Measurements from ENCODE around the gene LACC1.

Gene LACC1

DNA sequence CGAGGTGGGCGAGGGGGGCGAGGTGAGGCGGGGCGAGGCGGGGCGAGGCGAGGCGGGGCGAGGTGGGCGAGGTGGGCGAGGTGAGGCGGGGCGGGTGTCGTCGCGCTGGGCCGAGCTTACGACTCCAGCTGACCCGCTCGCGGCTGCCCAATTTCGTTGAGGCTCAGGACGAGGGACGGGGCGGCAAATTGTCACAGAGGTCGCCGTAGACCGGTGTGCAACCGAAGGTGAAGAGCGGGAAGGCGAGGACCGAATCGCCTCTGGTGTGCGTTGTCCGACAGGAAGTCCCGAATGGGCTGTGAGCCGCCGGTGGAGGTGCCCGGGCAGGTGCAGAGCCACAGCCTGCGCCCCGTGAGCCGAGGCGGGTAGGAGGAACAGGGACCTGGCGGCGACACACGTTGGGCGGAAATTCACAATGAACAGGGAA, at the start of gene LACC1:
LACC1 (plus strand) TSS at position 150 of the 427 bp plus-strand sequence. CDS start 1,082 bp downstream, outside the sequence.
- DNase-seq: no peak
- no peak for TF ChIP-seq POLR2A (IDR thresholded peaks at IDR 0.05; ENCODE audit: low read length)
- no peak for TF ChIP-seq GATA1 (IDR thresholded peaks at IDR 0.05; ENCODE audit: low read depth, low read length)

DNA sequence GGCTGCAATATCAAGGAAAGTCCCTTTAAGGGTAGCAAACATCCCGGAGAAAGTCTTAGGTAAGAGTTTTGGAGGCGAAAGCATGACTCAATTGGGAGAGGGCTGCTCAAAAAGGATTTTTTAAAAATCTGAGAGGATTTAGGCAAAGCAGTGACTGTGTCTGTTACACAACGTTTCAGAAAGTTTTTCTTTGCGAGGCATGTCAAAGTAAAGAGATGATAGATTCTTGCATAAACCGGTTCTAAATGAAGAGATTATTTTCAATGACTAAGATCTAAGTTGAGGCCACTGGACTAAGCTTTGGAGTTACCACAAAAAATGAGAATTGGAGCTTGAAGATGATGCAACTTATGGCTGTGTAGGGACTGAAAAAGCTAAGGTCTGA, 49.2 kb upstream of the LACC1 start:
- TF ChIP-seq POLR2A (IDR thresholded peaks at IDR 0.05; ENCODE audit: low read length) (no peak), GATA1 (IDR thresholded peaks at IDR 0.05; ENCODE audit: low read depth, low read length) (no peak)
- no peak for DNase-seq

DNA sequence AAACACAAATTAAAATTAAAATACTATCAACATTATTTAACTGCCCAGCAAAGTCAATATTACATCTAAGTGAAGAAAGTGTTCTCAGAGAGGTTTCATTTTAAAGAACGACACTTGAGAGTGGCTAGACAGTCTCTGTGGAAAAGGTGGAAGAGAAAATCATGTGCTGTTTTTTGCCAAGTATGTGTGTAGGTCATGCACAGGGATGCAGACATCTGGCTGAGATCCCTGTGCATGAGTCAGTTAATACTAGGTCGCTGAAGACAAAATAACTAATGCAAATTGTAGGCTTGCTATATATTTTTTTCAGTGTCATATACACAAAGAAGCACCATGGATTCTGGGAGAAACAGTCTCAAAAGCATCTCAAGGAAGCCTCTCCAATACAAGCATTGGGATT, 48.6 kb upstream of the LACC1 start:
- no peak for DNase-seq
- no peak for TF ChIP-seq POLR2A (IDR thresholded peaks at IDR 0.05; ENCODE audit: low read length)
- TF ChIP-seq GATA1 (IDR thresholded peaks at IDR 0.05; ENCODE audit: low read depth, low read length): no peak

DNA sequence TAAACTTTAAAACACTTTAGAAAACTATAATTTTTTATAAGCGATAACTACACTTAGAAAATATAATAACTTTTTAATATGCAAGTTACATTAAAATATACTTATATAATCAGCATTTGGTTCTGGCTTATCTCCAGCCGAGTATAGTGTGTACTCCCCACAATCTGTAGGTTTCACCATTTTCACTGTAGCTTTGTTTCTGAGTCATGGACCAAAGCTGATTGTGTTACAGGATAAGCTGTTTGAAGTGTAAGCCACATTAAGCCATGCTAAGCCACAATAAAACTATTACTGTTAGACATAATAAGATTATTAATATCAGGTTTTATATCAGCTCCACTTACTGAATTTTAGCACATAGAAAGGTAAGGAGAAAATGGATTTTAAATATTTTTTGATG, 44.0 kb upstream of the LACC1 start:
- TF ChIP-seq GATA1 (IDR thresholded peaks at IDR 0.05; ENCODE audit: low read depth, low read length) (no peak), POLR2A (IDR thresholded peaks at IDR 0.05; ENCODE audit: low read length) (no peak)
- peak in 1 of 2 experiments; percentile 2 for DNase-seq

DNA sequence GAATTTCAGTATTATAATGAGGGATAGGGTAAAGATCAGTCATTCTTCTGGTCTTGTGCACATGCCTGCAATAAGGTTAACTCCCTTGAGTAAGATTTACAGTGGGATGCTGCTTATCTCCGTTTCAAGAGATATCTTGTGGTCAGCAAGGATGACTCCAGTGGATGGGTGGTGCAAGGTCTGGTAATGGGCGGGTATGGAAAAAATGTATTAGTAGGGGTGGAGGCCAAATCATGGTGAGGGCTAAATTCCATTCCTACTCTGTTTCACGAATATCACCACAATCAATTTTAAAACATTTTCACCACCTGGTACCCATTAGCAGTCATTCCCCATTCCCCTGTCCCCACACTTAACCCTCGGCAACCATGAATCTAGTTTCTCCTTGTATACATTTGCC, 40.8 kb upstream of the LACC1 start:
- TF ChIP-seq GATA1 (IDR thresholded peaks at IDR 0.05; ENCODE audit: low read depth, low read length) (no peak), POLR2A (IDR thresholded peaks at IDR 0.05; ENCODE audit: low read length) (no peak)
- peak; percentile 20 to 25 for DNase-seq

DNA sequence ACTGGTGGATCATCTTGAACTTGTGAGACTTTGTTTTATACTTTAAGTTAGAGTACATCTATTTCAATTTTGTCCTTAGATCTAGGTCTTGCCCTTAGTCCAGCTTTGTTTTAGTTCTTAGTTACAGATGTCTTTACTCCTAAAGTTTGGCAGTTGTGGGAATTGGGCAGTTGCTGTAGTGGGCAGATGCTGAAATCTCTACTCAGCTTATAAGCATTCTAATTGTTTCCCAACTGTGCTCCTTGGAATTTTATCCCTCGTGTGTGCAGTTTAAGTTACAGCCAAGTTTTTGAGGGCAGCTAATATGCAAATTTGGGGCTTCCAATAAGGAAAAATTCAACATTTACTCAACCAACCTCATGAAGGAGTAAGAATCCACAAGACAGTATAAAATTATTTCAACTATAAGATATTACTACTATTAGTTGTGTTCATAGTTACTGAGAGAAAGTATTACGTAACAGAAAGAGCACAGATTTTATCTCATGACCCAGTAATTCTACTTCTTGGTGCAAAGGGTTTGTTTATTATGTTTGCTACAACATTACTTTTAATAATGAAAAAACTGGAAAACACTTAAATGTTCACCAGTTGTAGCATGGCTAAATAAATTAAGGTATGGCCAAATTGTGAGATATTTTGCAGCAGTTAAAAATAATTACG, 33.1 kb upstream of the LACC1 start:
- DNase-seq: no peak
- TF ChIP-seq GATA1 (IDR thresholded peaks at IDR 0.05; ENCODE audit: low read depth, low read length): no peak
- no peak for TF ChIP-seq POLR2A (IDR thresholded peaks at IDR 0.05; ENCODE audit: low read length)

DNA sequence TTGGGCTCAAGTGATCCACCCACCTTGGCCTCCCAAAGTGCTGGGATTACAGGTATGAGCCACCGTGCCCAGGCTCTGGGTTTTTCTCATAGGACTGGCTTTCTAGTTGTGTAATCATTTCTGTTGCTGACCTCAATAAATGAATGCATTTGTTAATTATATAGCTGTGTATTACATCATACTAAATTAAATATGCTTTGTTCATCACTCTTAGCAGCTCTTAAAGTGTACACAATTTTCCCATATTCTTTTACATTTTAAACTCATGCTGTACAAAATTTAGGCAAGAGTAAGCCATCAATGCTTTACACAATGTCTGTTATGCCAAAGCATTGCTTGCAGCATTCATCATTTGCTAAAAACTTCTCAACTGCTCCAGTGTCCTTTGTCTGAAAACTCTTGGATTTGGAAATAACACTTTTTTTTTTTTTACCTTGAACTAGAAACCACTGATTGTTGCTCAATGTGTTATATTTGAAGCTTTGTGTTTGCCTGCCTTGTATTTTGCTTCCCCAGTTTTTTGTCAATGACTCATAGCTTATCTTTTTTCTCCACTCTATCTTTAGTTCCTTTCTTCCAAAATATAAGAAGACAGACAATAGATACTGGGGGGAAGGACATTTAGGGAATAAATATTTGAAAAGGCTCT, 31.6 kb upstream of the LACC1 start:
- DNase-seq: no peak
- TF ChIP-seq GATA1 (IDR thresholded peaks at IDR 0.05; ENCODE audit: low read depth, low read length) (no peak), POLR2A (IDR thresholded peaks at IDR 0.05; ENCODE audit: low read length) (no peak)

DNA sequence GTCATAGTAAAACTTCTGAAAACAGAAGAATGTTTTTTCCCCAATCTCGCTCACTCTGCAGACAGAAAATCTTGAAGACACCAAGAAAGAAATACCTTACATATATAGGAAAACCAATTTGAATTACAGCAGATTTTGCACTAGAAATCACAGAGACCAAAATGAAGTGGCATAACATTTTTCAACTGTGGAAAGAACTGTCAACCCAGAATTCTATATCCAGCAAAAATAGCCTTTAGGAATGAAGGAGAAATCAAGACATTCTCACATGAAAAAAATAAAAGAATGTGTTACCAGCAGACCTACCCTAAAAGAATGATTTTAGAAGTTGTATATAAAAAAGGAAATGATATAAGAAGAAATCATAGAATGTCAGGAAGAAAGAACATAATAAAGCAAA, 28.8 kb upstream of the LACC1 start:
- DNase-seq: no peak
- no peak for TF ChIP-seq GATA1 (IDR thresholded peaks at IDR 0.05; ENCODE audit: low read depth, low read length)
- TF ChIP-seq POLR2A (IDR thresholded peaks at IDR 0.05; ENCODE audit: low read length): no peak

DNA sequence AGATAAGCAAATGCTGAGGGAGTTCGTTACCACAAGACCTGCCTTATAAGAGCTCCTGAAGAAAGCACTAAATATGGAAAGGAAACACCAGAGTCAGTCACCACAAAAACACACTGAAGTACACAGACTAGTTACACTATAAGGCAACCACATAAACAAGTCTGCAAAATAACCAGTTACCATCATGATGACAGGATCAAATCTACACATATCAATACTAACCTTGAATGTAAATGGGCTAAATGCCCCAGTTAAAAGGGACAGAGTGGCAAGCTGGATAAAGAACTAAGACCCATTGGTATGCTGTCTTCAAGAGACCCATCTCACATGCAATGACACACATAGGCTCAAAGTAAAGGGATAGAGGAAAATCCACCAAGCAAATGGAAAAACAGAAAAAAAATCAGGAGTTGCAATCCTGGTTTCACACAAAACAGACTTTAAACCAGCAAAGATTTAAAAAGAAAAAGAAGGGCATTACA, 26.7 kb upstream of the LACC1 start:
- TF ChIP-seq POLR2A (IDR thresholded peaks at IDR 0.05; ENCODE audit: low read length): no peak
- no peak for TF ChIP-seq GATA1 (IDR thresholded peaks at IDR 0.05; ENCODE audit: low read depth, low read length)
- no peak for DNase-seq

DNA sequence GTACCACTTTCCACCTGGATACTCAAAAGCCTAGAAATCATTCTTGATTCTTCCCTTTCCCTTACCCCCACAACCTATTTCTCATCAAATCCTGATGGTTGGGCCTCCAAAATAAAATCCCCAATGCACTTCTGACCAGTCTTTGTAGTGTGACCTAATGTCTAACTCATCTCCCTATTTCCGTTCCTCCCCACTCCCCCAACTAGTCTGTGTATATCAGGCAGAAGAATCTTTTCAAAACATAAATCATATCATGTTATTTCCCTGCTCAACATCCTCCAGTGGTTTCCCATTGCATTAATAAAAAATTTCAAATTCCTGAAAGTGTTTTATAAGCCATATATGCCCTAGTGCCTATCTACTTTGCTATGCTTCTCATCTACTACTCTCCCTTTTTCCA, 17.8 kb upstream of the LACC1 start:
- TF ChIP-seq GATA1 (IDR thresholded peaks at IDR 0.05; ENCODE audit: low read depth, low read length) (no peak), POLR2A (IDR thresholded peaks at IDR 0.05; ENCODE audit: low read length) (no peak)
- DNase-seq: no peak

DNA sequence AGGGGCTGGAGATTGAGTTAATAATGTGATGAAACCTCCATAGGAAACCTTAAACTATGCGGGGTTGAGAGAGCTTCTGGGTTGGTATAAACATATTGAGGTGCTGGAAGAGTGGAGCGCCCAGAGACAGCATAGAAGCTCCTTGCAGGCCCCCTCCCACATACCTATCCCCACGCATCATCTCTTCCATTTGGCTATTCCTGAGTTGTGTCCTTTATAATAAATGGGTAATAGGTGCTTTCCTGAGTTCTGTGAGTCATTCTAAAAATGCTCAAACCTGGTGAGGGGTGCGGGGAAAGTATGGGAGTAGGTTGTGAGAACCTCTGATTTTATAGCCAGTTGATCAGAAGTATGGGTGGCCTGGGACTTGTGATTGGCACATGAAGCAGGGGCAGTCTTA, 14.8 kb upstream of the LACC1 start:
- TF ChIP-seq POLR2A (IDR thresholded peaks at IDR 0.05; ENCODE audit: low read length) (no peak), GATA1 (IDR thresholded peaks at IDR 0.05; ENCODE audit: low read depth, low read length) (no peak)
- DNase-seq: no peak

DNA sequence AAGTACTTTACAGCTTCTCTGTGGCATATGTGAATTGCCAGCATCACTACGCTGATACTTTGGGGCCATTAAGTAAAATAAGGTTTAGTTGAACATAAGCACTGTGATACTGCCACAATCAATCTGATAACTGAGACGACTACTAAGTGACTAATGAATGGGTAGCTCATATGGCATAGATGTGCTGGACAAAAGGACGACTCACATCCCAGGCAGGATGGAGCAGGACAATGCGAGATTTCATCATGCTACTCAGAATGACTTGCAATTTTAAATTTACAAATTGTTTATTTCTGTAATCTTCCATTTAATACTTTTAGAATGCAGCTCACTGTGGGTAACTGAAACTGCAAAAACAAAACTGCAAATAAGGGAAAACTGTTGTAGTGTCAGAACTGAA, 13.8 kb upstream of the LACC1 start:
- DNase-seq: no peak
- TF ChIP-seq GATA1 (IDR thresholded peaks at IDR 0.05; ENCODE audit: low read depth, low read length): no peak
- no peak for TF ChIP-seq POLR2A (IDR thresholded peaks at IDR 0.05; ENCODE audit: low read length)

DNA sequence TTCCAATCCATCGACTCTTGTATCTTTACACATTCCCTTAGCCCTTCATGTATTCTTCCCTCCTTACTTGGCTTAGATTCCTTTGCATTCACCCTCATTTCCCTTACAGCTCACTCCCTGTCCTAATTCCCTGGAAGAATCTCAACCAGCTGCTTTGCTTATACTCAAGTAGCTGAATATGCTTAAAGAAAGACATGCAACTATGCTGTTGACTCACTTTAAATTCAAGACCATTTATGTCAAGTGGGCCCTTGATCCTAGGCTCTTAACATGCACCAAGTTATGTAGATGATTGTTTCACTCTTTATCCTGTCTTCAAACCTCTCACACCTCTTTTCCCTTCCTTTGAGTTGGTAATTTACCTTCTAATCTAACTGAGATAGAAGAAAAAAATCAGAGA, 7.5 kb upstream of the LACC1 start:
- TF ChIP-seq POLR2A (IDR thresholded peaks at IDR 0.05; ENCODE audit: low read length) (no peak), GATA1 (IDR thresholded peaks at IDR 0.05; ENCODE audit: low read depth, low read length) (no peak)

DNA sequence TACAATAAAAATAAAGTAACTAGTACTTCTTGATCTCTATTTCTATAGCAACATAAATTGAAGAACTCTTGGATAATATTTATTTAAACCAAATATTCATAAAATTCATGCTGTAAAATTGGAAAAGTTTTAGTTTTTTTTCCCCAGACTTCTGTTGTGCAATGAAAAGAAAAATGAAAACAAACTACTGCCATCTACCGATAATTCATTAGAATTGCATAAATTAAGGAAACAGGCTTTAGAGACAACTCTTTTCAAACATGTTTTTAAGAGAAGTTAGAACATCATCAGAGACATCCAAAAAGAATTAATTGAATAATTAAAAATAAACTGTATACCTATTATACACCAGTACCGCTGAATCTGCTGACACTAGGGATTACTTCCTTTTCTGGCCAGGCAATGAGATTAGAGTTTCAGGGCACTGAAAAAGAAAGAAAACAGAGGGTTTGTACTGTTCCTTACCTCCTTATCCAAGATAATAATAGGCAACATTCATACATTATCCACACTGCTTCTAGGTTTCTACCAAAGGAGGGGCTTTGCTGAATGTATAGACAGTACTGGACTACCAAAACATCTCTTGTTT, 5.1 kb upstream of the LACC1 start:
- TF ChIP-seq POLR2A (IDR thresholded peaks at IDR 0.05; ENCODE audit: low read length): no peak
- no peak for TF ChIP-seq GATA1 (IDR thresholded peaks at IDR 0.05; ENCODE audit: low read depth, low read length)
- DNase-seq: peak; percentile 3 to 32

More for the DNA sequence above, 7.5 kb upstream of the LACC1 start:
- no peak for DNase-seq

DNA sequence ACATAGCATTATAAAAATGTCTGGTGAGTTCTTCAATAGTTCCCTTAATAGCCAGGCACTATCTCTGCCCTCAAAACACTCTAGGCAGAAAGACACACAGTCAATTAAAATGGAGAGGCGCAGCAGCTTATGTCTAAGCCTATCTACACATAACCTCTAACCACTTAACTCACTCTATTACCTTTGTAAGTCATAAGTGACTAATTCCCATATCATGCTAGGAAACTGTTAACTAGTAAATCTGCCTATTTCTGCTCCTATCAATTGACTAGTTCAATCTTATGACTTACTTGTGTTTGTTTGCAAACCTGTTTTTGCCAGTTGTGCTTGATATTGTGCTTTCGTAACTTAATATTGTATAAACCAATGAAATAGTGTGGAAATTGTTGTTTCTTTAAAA, 3.3 kb upstream of the LACC1 start:
- DNase-seq: no peak
- TF ChIP-seq POLR2A (IDR thresholded peaks at IDR 0.05; ENCODE audit: low read length) (no peak), GATA1 (IDR thresholded peaks at IDR 0.05; ENCODE audit: low read depth, low read length) (no peak)
